ENCODE results near the gene B3GALT5.
"Not testable (repeated sequence)": the region's sequence is repeated elsewhere in the genome, so short reads cannot be mapped to it uniquely, and the experiment has no call there.

The B3GALT5 gene

DNA sequence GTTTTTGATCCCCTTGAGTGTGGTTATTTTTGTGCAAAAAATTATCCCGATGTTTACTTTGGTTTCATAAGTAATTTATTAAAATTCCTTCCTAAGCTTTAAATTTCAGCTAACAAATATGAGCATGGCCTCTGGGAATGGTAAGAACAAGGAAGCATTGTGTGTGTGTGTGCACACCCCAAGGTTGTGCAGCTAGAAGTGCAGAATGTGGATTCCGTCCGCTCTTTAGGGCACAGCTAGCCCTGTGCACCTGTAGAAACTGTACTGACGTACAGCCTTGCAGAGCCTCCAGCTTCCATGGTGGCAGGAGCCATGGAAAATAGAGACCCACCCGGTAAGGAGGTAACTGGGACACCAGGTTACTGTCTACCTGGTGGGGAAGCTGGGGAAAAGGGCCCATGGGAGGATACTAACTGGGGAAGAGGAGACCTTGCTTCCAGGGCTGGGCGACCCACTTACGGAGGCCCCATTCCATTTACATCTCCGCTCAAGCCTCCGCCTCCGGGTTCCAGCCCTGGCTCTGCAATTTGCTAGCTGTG lies 54.7 kb downstream of the B3GALT5 start:
- DNase-seq (ENCODE audit: low read depth), result no peak

DNA sequence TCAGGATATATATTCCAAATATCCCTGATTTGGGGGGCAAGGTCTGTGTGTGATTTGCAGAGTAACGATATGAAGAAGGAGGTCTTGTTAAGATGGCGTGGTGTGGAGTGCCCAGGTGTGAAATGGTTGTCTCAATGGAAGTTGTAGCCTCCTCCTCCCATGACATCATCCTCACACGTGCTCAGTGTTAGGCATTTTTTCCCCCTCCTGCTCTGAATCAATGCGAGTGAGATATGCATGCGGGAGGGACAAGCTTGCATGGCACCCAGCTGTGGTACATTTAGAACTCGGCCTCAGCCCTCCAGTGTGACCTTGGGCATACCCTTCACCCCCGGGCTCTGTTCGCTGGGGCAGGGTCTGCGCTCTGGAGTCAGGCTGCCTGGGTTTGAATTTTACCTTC lies 55.6 kb downstream of the B3GALT5 start:
- no peak for DNase-seq (ENCODE audit: low read depth)

- DNase-seq (ENCODE audit: low read depth), result no peak
Observed at GRCh38 chr21:39669485-39669884, 56.7 kb downstream of the B3GALT5 start.

- DNase-seq (ENCODE audit: low read depth), result no peak
Observed at GRCh38 chr21:39669976-39670661, 57.4 kb downstream of the B3GALT5 start.

GRCh38 chr21:39670701-39671100 lies 58.0 kb downstream of the B3GALT5 start:
- DNase-seq (ENCODE audit: low read depth), result no peak

DNA sequence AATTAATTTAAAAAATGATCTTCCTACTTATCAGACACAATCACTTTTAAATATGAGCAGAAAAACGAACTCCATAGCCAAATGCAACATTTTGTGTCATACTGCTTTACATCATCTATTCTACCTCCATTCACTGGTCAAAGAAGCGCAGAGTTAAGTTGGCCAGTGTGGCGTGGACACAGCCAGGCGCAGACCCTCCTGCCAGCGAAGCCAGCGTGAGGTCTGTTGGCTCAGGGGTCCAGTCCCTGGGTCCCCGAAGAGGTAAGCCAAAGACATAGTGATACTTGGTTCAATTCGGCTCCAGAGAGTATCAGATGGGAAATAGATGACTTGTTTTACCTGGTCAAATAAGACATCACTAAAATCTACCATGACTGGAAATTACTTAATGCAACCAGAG lies 59.2 kb downstream of the B3GALT5 start:
- DNase-seq (ENCODE audit: low read depth), result no peak

GRCh38 chr21:39673163-39673562 lies 60.4 kb downstream of the B3GALT5 start:
- DNase-seq (ENCODE audit: low read depth), result no peak

- no peak for DNase-seq (ENCODE audit: low read depth)
Observed at GRCh38 chr21:39673736-39674135, 61.0 kb downstream of the B3GALT5 start.

GRCh38 chr21:39674801-39675200 lies 62.1 kb downstream of the B3GALT5 start:
- DNase-seq (ENCODE audit: low read depth), result no peak

- no peak for DNase-seq (ENCODE audit: low read depth)
Observed at GRCh38 chr21:39675590-39675989, 62.9 kb downstream of the B3GALT5 start.

- peak; percentile 1 for DNase-seq (ENCODE audit: low read depth)
Observed at GRCh38 chr21:39675993-39676661, 63.4 kb downstream of the B3GALT5 start.

- DNase-seq (ENCODE audit: low read depth), result no peak
Observed at GRCh38 chr21:39680216-39680615, 67.5 kb downstream of the B3GALT5 start.

DNA sequence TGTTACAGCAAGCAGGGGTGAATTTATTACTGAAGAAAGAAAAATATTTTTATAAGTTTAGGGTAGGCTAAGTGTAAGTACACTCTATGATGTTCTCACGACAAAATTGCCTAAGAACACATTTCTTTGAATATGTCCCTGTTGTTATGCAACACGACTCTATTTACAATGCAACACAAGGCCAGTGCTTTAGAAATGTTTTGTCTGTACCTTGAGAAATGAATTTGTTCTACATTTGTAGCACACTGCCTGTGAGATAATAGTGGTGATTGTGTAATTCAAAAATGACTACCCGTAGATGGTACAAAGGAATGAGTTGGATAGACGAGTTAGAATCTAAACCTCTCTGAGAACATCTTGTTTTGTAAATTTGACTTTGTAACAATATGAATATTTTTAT lies 68.5 kb downstream of the B3GALT5 start:
- DNase-seq (ENCODE audit: low read depth), result no peak

- DNase-seq (ENCODE audit: low read depth), result peak; percentile 49
Observed at GRCh38 chr21:39681845-39682244, 69.1 kb downstream of the B3GALT5 start.

GRCh38 chr21:39685236-39685635 lies 72.5 kb downstream of the B3GALT5 start:
- DNase-seq (ENCODE audit: low read depth), result no peak

GRCh38 chr21:39685991-39686390 lies 73.3 kb downstream of the B3GALT5 start:
- DNase-seq (ENCODE audit: low read depth), result no peak

- no peak for DNase-seq (ENCODE audit: low read depth)
Observed at GRCh38 chr21:39686646-39687468, 74.1 kb downstream of the B3GALT5 start.

- no peak for DNase-seq (ENCODE audit: low read depth)
Observed at GRCh38 chr21:39688010-39688409, 75.3 kb downstream of the B3GALT5 start.

DNA sequence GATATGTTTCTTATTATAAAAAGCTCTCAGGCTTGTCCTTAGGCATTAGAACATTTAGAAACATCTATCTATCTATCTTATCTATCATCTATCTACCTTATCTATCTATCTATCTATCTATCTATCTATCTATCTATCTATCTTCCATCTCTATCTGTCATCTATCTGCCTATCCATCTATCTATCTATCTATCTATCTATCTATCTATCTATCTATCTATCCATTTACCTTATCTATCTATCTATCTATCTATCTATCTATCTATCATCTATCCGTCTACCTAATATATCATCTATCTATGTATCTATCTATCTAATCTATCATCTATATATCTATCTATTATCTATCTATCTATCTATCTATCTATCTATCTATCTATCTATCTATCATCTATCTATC lies 77.1 kb downstream of the B3GALT5 start:
- not testable (repeated sequence) for DNase-seq (ENCODE audit: low read depth)

DNA sequence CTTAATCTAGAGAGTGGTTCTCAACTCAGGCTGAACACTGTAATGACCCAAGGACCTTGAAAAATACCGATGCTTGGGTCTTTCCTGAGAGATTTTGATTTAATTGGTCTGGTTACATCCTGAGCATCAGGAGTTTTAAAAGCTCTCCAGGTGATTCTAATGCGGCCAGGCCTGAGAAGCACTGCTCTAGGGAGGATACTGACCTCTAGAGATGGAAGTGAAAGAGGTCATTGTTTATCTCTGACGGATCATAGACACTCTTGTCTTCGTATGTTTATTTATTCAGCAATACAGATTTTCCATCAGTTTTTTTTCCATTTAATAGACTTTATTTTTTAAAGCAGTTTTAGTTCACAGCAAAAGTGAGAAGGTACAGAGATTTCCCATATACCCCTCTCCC lies 77.7 kb downstream of the B3GALT5 start:
- DNase-seq (ENCODE audit: low read depth), result no peak

- no peak for DNase-seq (ENCODE audit: low read depth)
Observed at GRCh38 chr21:39694750-39695149, 82.0 kb downstream of the B3GALT5 start.

DNA sequence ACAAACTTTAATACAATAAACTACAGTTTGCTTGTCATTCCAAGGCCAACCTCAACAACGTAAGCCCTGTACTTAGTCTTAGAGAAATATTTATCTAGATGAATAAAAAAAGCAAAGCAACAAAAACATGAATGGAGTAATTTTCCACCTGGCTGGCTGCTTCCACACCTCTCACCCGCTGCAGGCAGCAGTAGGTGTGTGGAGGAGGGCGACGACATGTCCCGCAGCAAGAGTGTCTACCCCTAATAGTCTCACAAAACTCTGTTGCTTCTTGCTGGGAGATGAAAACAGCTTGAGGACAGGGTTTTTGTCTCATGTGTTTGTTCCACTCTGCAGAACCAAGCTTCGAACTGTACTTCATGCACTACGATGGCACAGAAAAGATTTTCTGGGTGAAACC lies 83.5 kb downstream of the B3GALT5 start:
- DNase-seq (ENCODE audit: low read depth), result no peak

GRCh38 chr21:39696618-39697017 lies 83.9 kb downstream of the B3GALT5 start:
- no peak for DNase-seq (ENCODE audit: low read depth)
